B cell (primary cell): ENCODE data around the gene SART3. TPM values are rescaled to one million over a fixed set of nuclear protein-coding genes. Genes with fewer than 3 reads are reported as not detected.

Experiments used
- ATAC-seq: fragments of 200-7000 bp; cut with Tn5 transposase; one replicate; pipeline ENCODE4 v1.10.0; 2021; ENCODE audit warnings: low read depth, mild to moderate bottlenecking, moderate number of reproducible peaks, moderate library complexity
- CTCF ChIA-PET: fragments of 350-600 bp; sonication (Branson Sonifier 250); formaldehyde crosslinking; loops from one replicate; lab custom pipeline; 2021; ENCODE audit warnings: antibody characterized with exemption, inconsistent platforms; lab: Charles Lee
- POLR2A ChIA-PET: fragments of 350-600 bp; sonication (Branson Sonifier 250); formaldehyde crosslinking; loops from one replicate; lab custom pipeline; 2021; ENCODE audit warnings: antibody characterized with exemption; lab: Charles Lee
- DNase-seq: peaks from one replicate; pipeline ENCODE4 v3.0.0; 2013
- H2AFZ ChIP-seq: 2 replicates; pipeline ENCODE4 v1.6.1; 2012; ENCODE audit warnings: mild to moderate bottlenecking, low read depth, low read length; ENCODE audit not compliant: insufficient read depth, poor library complexity, severe bottlenecking
- H3K27ac ChIP-seq, 2 donors: 1 replicate in 1 of 2; 2 replicates in 1 of 2; pipeline ENCODE4 v1.5.1; 2012 to 2013; ENCODE audit warnings: low read length in 2 of 2, mild to moderate bottlenecking in 2 of 2, moderate library complexity in 1 of 2
- H3K27me3 ChIP-seq, 4 experiments: fragments of 200-600 bp in 1 of 4; sonication (generic) in 1 of 4; replicated peaks in 1 of 4; 1 replicate in 2 of 4; 2 replicates in 2 of 4; pipeline versions ENCODE4 v1.6.1 to v1.7.0; 2013 to 2016; ENCODE audit warnings: low read length in 3 of 4, mild to moderate bottlenecking in 2 of 4, mixed read lengths in 1 of 4, moderate library complexity in 1 of 4; ENCODE audit not compliant: insufficient read depth in 4 of 4, control insufficient read depth in 3 of 4; ENCODE audit errors: control extremely low read depth in 1 of 4
- H3K36me3 ChIP-seq, 2 experiments: replicated peaks in 1 of 2; 1 replicate in 1 of 2; 2 replicates in 1 of 2; pipeline versions ENCODE4 v1.6.1 to v1.7.1; 2013; ENCODE audit warnings: low read length in 1 of 2; ENCODE audit not compliant: insufficient read depth in 2 of 2, control insufficient read depth in 1 of 2; ENCODE audit errors: control extremely low read depth in 1 of 2, extremely low read depth in 1 of 2
- H3K4me1 ChIP-seq, 2 donors: fragments of 200-600 bp in 1 of 2; sonication (generic) in 1 of 2; 1 replicate in 1 of 2; 2 replicates in 1 of 2; pipeline versions ENCODE4 v1.5.1 to v1.6.1; 2013 to 2017; ENCODE audit warnings: low read length in 2 of 2; ENCODE audit not compliant: control insufficient read depth in 2 of 2, insufficient read depth in 2 of 2
- H3K4me2 ChIP-seq: replicated peaks from 2 replicates; pipeline ENCODE3; 2012; ENCODE audit warnings: mild to moderate bottlenecking, low read depth, low read length; ENCODE audit not compliant: poor library complexity, severe bottlenecking
- H3K4me3 ChIP-seq, 5 experiments: fragments of 200-600 bp in 1 of 5; sonication (generic) in 1 of 5; 1 replicate in 3 of 5; 2 replicates in 2 of 5; pipeline versions ENCODE4 v1.5.1 to v1.7.0; 2011 to 2016; ENCODE audit warnings: low read length in 4 of 5, mild to moderate bottlenecking in 4 of 5, low read depth in 2 of 5, control low read depth in 1 of 5, moderate library complexity in 1 of 5; ENCODE audit not compliant: insufficient read depth in 1 of 5; ENCODE audit errors: control extremely low read depth in 1 of 5, extremely low read depth in 1 of 5
- H3K79me2 ChIP-seq: fragments of 200-600 bp; sonication (generic); one replicate; pipeline ENCODE4 v1.6.0; 2016; ENCODE audit warnings: low read length; ENCODE audit not compliant: control insufficient read depth, insufficient read depth
- H3K9ac ChIP-seq: fragments of 200-600 bp; sonication (generic); 2 replicates; pipeline ENCODE4 v1.6.1; 2017; ENCODE audit warnings: mild to moderate bottlenecking, low read length, moderate library complexity
- H3K9me3 ChIP-seq, 3 donors: one replicate each; pipeline versions ENCODE4 v1.6.1 to v1.7.1; 2013; ENCODE audit warnings: low read length in 2 of 3; ENCODE audit not compliant: control insufficient read depth in 2 of 3, insufficient read depth in 1 of 3; ENCODE audit errors: control extremely low read depth in 1 of 3
- H4K20me1 ChIP-seq: 2 replicates; pipeline ENCODE4 v1.6.0; 2012; ENCODE audit warnings: mild to moderate bottlenecking, low read length; ENCODE audit not compliant: insufficient read depth, control insufficient read depth, poor library complexity, severe bottlenecking
- H3K27ac Mint-ChIP-seq: one replicate; pipeline ENCODE4 v1.8.0; 2021; ENCODE audit warnings: mixed read lengths
- H3K27me3 Mint-ChIP-seq: one replicate; pipeline ENCODE4 v1.8.0; 2021; ENCODE audit warnings: mixed read lengths
- H3K4me1 Mint-ChIP-seq: one replicate; pipeline ENCODE4 v1.8.0; 2021; ENCODE audit warnings: mixed read lengths
- H3K4me3 Mint-ChIP-seq: one replicate; pipeline ENCODE4 v1.8.0; 2021; ENCODE audit warnings: mixed read lengths
- H3K9me3 Mint-ChIP-seq: one replicate; pipeline ENCODE4 v1.8.0; 2022; ENCODE audit warnings: mixed read lengths; ENCODE audit not compliant: insufficient read depth
- EZH2 ChIP-seq: IDR thresholded peaks from 2 replicates; pipeline ENCODE4 v1.6.1; 2012; ENCODE audit warnings: borderline replicate concordance, low read depth, mild to moderate bottlenecking, moderate library complexity, low read length; ENCODE audit not compliant: insufficient read depth, poor library complexity, severe bottlenecking
- WGBS: methylation state at CpG from one replicate; pipeline ENCODE4 v1.1.5; 2013; ENCODE audit warnings: missing lambda C conversion rate; ENCODE audit not compliant: insufficient coverage; 5-methylcytosine and 5-hydroxymethylcytosine counted together
- intact Hi-C: fragments of 100-400 bp; cut with micrococcal nuclease; formaldehyde crosslinking; loops from one replicate; pipeline ENCODE4 v1.10.0; 2022
- polyA plus RNA-seq: library from polyadenylated mRNA; depleted of rRNA; stranded (reverse); fragments of >200 nt; gene quantifications from 2 replicates; pipeline ENCODE4 v1.2.3, GENCODE V29; 2012
- total RNA-seq, 2 donors: library from RNA; stranded (reverse); fragments of 120-200 nt in 1 of 2; gene quantifications; 1 replicate in 1 of 2; 2 replicates in 1 of 2; pipeline versions ENCODE4 v1.2.3 to v1.2.4, GENCODE V29; 2013 to 2022
- TF ChIP-seq, protein P1 (sequence below): fragments of 200-600 bp; IDR thresholded peaks from one replicate; pipeline ENCODE4 v1.8.0; 2022; ENCODE audit warnings: antibody characterized with exemption, mild to moderate bottlenecking

Gene SART3
- total and polyA plus RNA-seq, 2 donors (not counting 1 experiment from before 2014, with no cell fraction given) = 24.1 to 131 TPM

DNA sequence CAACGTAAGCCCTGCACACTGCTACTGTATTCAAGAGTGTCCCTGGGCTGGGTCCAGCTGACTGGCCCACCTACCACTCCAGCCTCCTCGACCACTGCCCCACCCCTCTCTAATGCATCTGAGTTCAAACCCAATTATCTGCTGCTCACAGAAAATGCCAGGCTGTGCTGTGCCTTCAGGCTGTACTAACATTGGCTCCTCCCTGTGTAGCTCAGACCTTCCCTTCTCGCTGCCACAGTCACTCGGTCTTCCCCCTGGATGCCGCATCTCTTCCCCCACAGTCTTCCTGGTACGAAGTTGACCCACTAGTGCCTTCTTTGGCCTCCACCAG, 33.8 kb downstream of the SART3 start:
- no peak overlapping the region for H3K4me3 Mint-ChIP-seq
- no peak overlapping the region for H3K9ac ChIP-seq
- TF ChIP-seq, protein P1, sequence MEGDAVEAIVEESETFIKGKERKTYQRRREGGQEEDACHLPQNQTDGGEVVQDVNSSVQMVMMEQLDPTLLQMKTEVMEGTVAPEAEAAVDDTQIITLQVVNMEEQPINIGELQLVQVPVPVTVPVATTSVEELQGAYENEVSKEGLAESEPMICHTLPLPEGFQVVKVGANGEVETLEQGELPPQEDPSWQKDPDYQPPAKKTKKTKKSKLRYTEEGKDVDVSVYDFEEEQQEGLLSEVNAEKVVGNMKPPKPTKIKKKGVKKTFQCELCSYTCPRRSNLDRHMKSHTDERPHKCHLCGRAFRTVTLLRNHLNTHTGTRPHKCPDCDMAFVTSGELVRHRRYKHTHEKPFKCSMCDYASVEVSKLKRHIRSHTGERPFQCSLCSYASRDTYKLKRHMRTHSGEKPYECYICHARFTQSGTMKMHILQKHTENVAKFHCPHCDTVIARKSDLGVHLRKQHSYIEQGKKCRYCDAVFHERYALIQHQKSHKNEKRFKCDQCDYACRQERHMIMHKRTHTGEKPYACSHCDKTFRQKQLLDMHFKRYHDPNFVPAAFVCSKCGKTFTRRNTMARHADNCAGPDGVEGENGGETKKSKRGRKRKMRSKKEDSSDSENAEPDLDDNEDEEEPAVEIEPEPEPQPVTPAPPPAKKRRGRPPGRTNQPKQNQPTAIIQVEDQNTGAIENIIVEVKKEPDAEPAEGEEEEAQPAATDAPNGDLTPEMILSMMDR = no peak
- no peak for TF ChIP-seq EZH2

DNA sequence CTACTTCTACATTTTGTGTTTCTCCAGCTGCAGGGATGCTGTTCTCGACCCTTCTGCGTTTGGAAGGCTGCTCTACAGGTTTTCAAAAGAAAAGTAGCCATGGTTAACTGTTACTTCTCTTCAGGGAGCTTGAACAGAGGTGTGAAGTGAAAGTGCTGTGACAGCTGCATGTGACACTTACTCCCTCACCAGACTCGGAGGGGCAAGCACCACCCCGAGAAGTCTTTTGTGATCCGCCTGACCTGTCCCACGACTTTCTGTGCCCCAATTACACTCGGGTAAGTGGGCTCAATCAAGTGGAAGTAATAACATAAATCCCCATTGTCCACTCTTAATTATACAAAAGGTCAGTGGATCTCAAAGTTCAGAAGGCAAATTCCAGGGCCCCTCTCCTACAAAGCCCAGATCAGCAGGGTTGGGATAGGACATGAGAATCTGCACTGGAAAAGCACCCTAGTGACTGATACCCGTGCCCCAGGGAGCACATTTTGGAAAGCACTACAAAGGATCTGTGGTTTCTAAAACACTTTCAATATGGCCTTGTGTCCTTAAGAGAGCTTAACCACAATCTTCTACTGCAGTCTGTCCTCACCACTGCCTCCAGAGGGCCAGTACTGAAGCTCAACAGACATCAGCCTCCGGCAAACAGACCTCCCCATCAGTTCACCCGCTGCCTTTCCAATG, 34.3 kb downstream of the SART3 start:
- no peaks in the 10 kb centered on the region for H3K9me3 ChIP-seq
- no peaks in the 10 kb centered on the region for H3K27me3 ChIP-seq
- Mint-ChIP-seq H3K9me3 (no peaks in the 10 kb centered on the region), H3K27ac (no peak overlapping the region), H3K4me1 (no peaks in the 10 kb centered on the region), H3K27me3 (no peaks in the 10 kb centered on the region), H3K4me3 (no peak overlapping the region)
- peaks cover 6% of the 10 kb centered on the region for H3K79me2 ChIP-seq
- ATAC-seq (no peak), DNase-seq (no peak)
- 72% methylated on average over 4 of the region's 10 CpGs for WGBS
- no peak overlapping the region for H3K27ac ChIP-seq
- no peak overlapping the region for H3K4me2 ChIP-seq
- peaks cover 4 to 95% of the 10 kb centered on the region in 2 experiments for H3K36me3 ChIP-seq
- H3K4me3 ChIP-seq = no peak overlapping the region
- H3K4me1 ChIP-seq = no peaks in the 10 kb centered on the region
- ChIA-PET POLR2A (no interaction called here), CTCF (no interaction called here)
- H4K20me1 ChIP-seq = peaks cover 16% of the 10 kb centered on the region
- intact Hi-C loops = no loop called here
- no peak overlapping the region for H2AFZ ChIP-seq
- TF ChIP-seq, protein P1 = no peak
- no peak for TF ChIP-seq EZH2
- no peak overlapping the region for H3K9ac ChIP-seq

More for the DNA sequence above, 33.8 kb downstream of the SART3 start:
- Histone ChIP-seq H3K27ac (no peak overlapping the region), H3K9me3 (no peaks in the 10 kb centered on the region), H2AFZ (no peak overlapping the region), H3K27me3 (no peaks in the 10 kb centered on the region), H3K36me3 (peaks cover 4 to 95% of the 10 kb centered on the region in 2 experiments), H4K20me1 (peaks cover 16% of the 10 kb centered on the region), H3K79me2 (peaks cover 6% of the 10 kb centered on the region), H3K4me3 (no peak overlapping the region), H3K4me2 (no peak overlapping the region), H3K4me1 (no peaks in the 10 kb centered on the region)
- ATAC-seq (no peak), DNase-seq (no peak)
- intact Hi-C loops = no loop called here
- Mint-ChIP-seq H3K27me3 (no peaks in the 10 kb centered on the region), H3K9me3 (no peaks in the 10 kb centered on the region), H3K27ac (peak overlapping the region; percentile 3), H3K4me1 (no peaks in the 10 kb centered on the region)
- POLR2A ChIA-PET = no interaction called here
- 96% methylated on average over 6 of the region's 6 CpGs for WGBS
- CTCF ChIA-PET = no interaction called here
